NCI-H2227 treated with DMSO at 0.1 percent for 48 hours (cell line): Measurements from ENCODE around the gene RBFOX1.

Experiments
- DNase-seq: peaks from one replicate; lab custom pipeline; 2025; lab: John Stamatoyannopoulos, UW

The RBFOX1 gene

DNA sequence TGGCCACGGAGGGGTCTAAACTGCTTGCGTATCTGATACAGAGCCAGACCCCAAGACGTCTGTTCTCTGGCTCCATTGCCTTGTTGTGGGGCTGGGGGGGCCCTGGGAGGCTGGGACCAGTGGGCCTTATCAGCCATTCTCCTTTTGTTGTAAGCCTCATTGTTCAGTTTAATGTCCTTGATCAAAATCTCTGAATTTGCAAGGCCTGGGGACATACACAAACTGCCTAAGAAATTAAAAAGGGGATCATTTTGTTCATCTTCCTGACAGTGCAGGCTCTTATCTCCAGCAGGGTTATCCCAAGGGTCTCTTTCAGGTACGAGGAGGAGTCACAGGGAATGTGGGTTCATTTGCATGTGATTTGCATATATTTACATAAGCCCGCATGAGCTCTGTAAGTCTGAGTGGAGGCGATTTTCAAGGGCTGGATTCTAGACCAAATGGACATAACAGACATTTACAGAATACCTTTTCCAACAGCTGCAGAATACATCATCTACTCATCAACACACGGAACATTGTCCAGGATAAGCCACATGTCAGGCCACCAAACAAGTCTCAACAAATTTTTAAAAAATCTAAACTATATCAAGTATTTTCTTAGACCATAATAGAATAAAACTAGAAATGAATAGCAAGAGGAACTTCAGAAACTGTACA lies 269.8 kb downstream of the RBFOX1 start:
- DNase-seq, result no peak

DNA sequence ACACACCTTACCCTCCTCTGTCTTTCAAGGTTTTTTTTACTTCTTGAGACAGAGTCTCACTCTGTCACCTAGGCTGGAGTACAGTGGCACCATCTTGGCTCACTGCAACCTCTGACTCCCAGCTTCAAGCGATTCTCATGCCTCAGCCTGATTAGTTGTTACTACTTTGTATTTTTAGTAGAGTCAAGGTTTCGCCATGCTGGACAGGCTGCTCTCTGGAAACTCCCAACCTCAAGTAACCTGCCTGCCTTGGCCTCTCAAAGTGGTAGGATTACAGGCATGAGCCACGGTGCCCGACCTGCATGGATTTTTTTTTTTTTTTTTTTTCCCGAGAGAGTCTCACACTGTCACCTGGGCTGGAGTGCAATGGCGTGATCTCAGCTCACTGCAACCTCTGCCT lies 273.2 kb downstream of the RBFOX1 start:
- DNase-seq, result no peak

DNA sequence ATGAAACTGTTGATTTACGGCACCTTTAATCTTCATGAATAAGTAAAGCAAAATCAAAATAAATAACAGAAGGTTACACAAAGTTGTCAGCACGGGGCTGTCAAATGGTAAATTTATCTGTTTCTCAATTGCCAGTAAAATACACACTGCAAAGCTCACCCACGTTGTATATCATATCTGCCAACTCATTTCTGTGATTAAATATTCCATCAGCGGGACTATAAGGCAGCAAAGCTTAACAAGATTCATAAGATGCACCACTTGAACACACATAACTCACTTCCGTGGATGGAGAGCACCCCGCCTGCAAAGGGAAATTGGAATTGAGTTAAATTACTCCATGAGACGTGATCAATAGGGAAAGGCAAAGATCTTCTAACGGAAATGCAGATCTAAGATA lies 280.0 kb downstream of the RBFOX1 start:
- DNase-seq, result no peak

DNA sequence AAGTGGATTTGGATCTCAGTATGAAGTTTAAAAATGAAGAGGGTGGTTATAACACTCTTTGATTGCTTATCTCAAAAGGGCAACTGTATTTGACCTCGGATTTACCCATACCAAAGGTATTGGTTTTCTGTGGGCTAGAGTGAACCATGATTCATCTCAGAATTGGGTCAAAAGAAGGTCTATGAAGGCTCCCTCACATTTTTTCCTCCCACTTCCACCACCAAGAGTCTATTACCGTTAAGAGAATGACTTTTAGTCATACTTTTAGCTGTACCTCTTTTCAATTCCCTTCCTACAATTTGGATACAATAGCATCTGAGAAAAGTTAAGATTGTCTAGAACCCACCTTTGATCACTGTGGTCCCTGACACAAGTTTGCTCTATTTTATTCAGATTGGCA lies 280.9 kb downstream of the RBFOX1 start:
- DNase-seq, result no peak

DNA sequence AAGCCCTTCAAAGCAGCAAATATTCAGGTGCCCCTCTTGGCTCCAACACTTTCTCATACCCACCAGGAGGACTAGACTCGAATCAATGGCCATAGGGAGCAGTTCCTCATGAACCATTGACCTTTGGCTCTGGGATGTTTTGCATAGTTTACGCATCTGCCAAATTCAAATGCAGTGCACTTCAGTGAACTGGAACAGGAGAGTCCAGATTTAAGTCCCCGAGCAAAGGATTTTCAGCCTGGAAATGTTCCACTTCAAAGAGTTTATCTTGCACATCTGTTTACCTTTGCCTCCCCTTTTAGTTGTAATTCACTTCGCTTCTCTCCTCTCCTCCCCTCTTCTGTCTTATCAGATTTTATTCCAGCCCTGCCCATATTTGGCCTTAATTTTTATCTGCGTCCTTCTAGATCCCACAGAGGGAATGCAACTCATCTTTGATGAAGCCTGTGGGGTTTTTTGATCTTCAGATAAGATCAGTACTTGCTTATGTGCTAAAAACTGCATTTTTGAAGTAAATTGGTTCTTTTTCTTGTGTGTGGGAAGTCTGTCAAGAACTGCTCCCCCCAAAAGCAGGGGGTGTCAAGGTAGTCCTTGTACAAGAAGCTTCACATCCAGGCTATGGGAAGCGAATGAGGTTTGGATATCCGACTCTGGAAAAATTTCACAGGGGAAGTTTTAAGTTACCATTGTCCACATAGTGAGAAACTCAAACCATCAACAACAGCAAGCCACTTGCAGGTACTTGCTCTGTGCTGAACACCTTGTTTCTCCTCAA lies 281.6 kb downstream of the RBFOX1 start:
- DNase-seq, result no peak

DNA sequence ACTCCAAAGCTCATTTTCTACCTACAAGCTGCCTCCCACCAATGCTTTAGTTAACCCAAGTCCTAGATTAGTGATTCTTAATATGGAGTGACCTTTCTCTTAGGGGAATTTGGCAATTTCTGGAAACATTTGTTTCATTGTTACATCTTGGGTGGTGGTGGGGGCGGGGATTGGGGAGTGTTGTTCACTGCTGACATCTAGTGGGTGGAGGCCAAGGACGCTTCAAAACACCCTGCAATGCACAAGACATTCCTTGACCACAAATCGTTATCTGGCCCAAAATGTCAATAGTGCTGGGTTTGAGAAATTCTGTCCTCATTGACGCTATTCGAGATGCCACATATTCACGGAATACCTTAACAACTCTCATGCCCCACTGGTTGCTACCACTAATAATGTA lies 282.9 kb downstream of the RBFOX1 start:
- no peak for DNase-seq

DNA sequence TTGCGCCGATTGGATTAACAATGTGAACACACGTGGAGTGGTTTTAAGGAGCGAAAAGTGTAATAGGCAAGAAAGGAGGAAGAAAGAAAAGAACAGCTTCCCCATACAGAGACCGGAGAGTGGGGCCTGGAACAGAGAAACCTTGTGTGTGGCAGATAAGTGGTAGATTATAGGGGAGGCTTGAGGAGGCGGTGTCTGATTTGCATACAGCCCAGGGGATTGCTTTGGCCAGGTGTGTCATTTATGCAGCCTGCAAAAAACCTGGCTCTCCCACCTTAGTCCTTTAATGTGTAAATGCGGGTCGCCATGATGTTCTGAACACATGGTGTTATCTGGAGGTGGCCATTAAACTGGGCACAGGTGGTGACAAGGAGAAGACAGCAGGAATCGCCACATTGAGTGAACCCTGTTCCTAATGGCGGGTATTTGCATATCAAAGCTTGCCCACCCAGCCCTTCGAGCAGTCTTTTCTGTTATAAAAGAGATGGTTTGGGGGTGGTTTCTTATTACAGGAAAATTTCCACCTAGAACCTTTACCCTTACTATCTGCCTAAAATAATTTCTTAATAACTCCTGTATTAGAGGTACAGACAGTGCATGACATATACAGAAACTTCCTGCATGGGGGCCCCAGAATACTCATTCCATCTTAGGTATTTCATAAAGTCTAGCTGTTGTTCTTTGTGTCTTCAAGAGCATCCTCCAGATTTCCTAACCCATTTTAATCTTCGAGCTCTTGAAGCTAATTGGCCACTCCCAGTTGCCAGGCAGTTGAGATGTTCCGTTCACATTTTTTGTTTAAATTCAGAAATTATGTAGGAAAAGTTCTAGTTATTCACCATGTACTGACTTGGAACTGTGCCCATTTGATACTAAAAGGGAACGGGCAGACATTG lies 292.5 kb downstream of the RBFOX1 start:
- DNase-seq, result no peak

DNA sequence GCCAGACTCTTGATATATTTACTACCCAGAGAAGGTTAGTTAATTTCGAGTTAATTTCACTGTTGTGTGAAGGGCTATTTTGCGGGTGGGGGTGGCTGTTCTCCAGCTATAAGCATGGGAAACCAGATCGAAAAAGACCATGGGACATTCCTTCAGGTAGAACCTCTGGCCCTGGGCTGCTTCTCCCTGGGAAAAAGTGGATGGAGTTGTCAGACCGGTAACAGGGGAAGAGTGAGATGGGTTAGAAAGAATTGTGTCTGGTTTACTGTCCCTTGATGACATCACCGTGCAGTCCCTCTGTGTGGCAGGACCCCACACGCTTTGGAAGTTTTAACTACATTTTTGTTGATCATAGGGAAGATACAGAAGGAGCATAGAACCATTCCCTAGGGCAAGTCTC lies 296.3 kb downstream of the RBFOX1 start:
- DNase-seq, result no peak

DNA sequence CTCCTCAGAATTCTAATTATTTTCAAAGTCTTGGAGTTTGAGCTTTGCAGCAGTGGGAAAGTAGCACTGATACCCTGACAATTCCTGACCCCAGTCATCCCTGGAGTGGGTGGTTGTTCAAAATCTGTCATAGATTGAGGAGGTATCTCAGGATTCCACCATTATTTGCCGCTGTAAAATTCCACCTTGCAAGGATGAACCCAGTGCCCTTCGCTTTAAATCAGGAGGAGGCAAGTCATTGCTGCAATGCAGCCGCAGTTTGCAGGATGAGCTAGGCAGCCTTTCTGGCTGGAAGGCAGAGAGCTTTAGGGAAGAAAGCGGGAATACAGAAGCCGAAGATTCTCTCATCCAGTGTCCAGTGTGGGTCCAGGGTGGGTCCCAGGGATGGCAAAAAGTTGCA lies 296.9 kb downstream of the RBFOX1 start:
- DNase-seq, result no peak

DNA sequence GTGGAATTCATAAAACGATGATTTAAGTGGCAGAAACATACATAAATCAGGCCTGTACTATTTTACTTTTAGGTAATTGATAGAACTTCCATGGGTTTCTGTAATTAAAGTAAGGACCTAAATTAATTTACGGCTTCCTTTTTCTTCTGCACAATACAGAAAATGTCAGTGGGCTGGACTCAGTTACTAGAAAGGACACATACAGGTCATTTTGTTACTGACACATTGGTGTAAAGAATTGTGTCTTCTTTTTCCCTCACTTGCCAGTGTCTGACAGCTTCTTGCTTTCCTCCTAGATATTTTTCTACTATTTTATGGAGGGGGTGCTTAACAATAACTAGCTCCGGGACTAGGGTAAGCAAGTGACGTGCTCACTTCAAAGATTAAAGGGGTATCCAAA lies 304.8 kb downstream of the RBFOX1 start:
- DNase-seq, result no peak

DNA sequence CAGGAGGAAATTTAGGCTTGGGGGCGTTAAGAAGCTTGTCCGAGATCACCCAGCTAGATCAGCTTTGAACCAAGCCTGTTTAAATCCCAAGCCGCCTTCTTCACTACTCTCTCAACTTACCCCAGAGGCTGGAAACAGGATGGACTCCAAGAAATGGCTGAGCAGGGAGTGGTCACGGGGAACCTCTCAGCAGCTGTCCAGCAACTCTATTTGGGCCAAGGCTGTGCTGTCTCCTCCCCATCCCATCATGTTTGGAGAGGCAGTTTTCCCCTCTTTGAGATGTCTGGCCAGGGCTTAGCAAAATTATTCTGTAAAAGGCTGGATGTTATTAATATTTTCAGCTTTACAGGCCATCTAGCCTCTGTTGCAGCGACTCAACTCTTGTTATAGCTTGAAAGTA lies 305.7 kb downstream of the RBFOX1 start:
- no peak for DNase-seq

DNA sequence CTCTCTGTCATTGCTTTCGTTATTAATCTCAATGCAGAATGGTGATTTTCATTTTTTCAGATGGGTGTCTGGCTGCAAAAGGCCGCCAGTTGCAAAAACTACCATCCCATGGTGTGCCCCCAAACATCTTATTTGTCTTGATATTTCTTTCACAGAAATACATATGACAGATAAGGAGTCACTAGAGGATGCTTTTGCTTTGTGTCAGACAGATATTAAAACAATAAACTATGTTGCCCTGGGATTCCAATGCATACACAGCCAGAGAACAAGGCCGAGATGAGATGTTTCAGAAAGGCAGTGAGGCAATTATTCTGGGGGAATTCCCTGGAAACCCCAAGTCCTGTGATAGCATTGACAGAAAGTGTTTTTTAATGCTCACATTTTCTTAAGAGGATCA lies 307.7 kb downstream of the RBFOX1 start:
- no peak for DNase-seq

DNA sequence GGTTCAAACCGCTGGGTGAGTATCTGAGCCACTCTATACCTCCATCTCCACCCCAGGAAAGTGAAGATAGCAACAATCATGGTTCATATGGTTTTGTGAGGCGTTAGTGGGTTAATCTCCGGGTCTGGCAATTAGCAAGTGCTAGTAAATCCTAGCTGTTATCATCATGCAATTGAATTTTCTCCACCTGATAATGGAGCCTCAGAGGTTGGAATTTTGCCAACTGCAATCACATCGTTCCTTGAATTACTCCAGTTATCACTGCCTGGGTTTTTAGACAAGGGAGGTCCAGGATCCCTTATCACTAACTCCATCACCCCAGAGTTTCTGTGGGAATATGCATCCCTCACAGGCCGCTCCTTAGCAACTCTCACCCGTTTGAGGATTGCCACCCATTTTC lies 311.5 kb downstream of the RBFOX1 start:
- no peak for DNase-seq

DNA sequence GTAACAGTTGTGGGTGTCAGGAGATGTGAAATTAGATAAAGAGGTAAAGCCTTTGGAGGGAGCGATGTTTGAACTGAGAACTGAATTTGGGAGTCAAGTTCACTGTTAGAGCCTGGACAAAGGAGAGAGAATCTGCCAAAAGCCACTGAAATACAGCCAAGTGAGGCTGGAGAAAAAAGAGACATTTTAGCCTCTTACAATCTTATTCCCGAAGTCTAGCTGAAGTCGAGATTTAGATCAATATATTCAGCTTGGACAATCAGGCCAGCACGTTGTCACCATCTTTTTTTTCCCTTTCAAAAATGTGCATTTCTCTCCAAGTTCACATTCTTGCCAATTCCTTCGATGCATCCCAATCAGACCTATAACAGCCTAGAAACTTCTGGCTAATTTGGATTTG lies 312.2 kb downstream of the RBFOX1 start:
- no peak for DNase-seq

DNA sequence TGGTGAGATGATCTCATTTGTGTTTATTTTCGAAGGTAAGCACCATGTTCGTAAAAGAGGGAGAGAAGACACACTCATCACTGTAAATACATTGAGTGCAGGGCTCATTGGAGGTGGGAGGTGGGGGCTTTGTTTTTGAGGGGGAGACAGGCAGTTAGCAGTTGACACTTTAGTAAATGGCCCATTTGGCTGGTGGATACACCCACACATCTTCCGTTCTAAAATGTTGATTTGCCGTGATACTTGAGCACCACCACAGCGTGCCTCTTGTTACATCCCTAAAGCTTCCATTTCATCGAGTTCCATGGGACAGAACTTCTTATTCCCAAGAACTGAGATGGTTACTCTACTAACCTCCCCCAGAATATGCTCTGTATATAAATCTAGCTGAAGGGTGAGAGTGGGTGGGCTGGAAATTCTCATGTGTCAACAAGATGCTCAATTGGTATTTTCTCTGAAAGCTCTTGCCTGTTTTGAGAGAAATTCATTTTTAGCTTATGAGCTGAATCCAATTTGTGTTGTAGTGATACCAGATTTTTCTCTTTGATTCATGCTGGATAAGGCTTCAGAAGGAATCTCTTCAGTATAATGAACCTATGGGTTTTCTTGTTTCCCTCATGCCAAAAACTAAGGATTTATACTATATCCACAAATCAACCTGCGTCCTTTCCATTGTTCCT lies 314.3 kb downstream of the RBFOX1 start:
- no peak for DNase-seq

DNA sequence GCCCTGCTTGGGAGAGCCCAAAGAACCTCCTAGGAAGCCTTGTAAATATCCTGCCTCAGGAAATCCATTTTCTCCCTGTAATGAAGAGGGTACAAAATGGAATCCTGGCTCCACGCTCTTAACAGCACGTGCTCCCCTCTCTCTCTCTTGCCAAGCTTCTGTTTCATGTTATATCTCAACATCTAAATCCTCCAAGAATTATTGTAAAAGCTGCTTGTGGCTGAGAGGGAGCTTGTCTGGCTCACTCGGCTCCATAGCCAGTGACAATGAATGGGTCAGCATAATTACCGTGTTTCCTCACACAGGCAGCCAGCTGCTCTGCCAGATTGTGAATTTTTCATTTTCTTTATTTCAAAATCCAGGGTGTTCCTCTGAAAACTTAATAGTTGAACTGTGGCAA lies 317.8 kb downstream of the RBFOX1 start:
- no peak for DNase-seq

DNA sequence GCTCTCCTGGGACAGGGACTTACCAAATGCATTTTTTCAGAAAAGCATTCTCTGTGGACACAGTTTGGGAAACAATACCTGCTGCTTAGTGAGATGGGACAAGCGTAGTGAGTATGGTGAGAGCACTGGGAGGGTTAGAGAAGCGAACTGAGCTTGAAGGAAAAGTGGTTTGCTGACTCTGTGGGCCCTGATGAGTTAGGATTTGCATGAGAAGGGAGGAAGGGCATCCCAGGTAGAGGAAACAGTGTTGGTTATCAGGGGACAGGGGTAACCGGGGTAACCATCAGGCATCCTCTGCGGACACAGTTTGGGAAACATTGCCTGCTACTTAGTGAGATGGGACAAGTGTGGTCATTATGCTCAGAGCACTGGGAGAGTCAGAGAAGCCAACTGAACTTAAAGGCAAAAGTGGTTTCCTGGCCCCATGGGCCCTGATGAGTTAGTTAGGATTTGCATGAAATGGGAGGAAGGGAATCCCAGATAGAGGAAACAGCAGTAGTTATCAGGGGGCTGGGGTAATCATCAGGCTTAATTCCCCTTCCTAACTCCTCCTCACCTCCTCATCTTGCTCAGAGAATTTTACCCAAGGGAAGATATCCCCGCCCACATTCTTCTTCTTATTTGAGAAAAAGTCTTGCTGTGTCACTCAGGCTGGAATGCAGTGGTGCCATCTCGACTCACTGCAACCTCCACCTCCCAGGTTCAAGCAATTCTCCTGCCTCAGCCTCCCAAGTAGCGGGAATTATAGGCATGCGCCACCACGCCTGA lies 319.3 kb downstream of the RBFOX1 start:
- DNase-seq, result no peak

DNA sequence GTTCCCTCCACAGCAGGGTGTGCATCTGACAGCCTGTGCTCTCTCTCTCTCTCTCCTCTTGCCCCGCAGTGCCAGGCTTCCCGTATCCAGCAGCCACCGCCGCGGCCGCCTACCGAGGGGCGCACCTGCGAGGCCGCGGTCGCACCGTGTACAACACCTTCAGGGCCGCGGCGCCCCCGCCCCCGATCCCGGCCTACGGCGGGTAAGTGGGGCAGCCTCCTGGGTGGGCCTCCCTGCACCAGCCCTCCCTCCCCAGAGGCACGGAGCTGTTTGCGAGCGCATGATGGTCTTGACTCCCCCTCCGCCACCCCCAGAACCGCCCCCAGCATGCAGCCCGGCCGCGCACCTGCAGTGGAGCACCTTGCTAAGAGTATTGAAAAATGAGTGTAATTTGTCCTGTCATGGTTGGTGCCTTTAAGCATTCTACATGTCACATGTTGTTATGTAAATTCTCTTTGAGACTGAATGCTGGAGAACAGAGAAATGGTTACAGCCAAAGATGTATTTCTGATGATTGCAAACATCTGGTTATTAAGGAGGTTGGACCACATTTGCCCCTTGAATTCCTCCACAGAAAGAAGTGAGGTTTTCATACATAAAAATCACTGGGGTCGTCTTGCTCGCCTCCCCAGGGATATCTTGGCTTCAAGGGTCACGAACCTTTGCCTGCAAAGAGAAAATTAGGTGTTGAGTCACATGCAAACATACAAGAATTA lies 321.3 kb downstream of the RBFOX1 start:
- DNase-seq, result no peak

DNA sequence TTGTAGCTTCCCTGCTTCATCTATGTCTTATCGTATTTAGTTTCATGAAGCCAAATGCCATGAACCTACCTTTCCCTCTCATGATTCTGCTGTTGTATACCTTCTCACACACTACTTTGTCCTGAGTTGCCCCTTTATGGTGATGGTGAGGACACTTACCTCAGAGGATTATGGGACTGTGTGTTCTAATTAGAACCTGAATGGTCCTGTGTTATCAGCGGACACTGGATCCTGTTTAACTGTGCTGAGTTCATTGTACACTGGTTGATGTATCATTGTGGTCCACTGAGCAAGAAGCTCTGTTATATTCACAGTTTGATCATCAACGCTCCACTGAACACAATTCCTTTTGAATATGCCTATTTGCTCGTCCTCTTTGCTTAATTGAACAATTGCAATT lies 343.0 kb downstream of the RBFOX1 start:
- DNase-seq, result no peak

DNA sequence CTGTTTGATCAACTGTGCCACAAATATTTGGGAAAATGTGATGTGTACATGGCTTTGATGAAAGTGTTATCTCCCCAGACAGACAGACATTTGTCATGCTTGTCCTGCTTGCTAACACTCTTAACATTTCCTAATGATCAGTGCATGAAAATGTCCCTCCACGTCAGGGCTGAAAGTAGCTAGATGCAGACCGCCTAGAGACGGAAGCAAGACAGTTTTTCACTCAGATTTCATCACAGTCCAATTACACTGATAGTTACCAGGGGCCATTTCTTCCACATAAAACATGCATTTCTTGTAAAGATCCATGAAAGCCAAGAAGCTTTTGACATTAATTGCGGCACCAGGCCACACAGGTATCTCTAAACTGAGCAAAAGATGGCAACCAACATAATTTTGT lies 347.7 kb downstream of the RBFOX1 start:
- DNase-seq, result no peak

DNA sequence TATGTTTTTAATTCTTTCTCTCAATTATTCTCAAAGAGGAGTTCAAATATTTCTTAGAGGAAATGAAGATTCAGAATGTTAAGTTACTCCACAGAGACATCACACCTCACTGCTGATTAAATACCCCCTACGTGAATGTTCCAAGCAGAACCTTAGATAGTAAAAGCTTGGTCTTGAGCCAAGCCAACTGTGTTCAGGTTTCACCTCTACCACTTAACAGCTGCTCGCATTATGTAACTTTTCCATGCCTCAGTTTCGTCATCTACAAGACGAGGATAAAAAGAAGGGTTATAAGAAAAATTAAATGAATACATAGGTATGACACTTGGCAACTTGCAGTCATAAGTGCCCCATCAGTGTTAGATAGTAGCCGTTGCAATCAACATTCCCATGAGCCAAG lies 356.2 kb downstream of the RBFOX1 start:
- DNase-seq, result no peak
